Measurements from ENCODE around the gene OSM.

Gene OSM

DNA sequence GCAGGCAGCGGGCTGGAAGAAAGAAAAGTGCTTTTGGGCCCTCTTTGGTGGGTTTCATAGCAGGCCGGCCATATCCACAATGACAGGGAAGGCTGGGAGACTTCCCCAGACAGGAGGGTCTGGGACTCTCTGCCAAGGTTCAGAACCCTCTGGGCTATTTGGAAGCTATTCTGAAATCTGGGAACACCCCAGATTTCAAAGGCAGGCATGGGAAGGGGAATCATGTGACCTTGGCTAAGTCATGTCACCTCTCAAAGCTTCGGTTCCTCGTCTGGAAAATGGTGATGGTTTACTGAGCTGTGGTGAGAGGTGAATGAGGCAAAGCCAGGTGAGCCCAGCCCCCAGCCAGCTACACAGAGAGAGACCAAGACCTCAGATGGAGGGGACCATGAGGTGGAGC lies 18.0 kb upstream of the OSM start:
- no peaks in the 10 kb centered on the region for H3K9me3 ChIP-seq (replicated peaks; ENCODE audit: insufficient read depth, low read length)
- no peaks in the 10 kb centered on the region for H4K20me1 ChIP-seq (ENCODE audit: insufficient read depth, low read length)
- no peak overlapping the region for H3K27ac ChIP-seq (ENCODE audit: low read length)
- no peak overlapping the region for H2AFZ ChIP-seq (ENCODE audit: low read length)
- H3K4me2 ChIP-seq (ENCODE audit: low read depth, low read length): no peak overlapping the region
- peaks cover 10% of the 10 kb centered on the region for H3F3A ChIP-seq (ENCODE audit: insufficient read depth, low read length)
- H3K4me3 ChIP-seq (ENCODE audit: low read length): no peak overlapping the region
- peaks cover 8% of the 10 kb centered on the region; the same call in 1 of the 2 replicates for H3K4me1 ChIP-seq (ENCODE audit: low read length)
- H3K9ac ChIP-seq (ENCODE audit: low read length): no peak overlapping the region
- no peaks in the 10 kb centered on the region for H3K79me2 ChIP-seq (ENCODE audit: low read length)
- no peak for TF ChIP-seq EZH2phosphoT487 (IDR thresholded peaks at IDR 0.05; ENCODE audit: low read length)
- TF ChIP-seq EZH2 (optimal IDR thresholded peaks at IDR 0.05; ENCODE audit: low read depth, low read length): no peak
- TF ChIP-seq, protein P1, sequence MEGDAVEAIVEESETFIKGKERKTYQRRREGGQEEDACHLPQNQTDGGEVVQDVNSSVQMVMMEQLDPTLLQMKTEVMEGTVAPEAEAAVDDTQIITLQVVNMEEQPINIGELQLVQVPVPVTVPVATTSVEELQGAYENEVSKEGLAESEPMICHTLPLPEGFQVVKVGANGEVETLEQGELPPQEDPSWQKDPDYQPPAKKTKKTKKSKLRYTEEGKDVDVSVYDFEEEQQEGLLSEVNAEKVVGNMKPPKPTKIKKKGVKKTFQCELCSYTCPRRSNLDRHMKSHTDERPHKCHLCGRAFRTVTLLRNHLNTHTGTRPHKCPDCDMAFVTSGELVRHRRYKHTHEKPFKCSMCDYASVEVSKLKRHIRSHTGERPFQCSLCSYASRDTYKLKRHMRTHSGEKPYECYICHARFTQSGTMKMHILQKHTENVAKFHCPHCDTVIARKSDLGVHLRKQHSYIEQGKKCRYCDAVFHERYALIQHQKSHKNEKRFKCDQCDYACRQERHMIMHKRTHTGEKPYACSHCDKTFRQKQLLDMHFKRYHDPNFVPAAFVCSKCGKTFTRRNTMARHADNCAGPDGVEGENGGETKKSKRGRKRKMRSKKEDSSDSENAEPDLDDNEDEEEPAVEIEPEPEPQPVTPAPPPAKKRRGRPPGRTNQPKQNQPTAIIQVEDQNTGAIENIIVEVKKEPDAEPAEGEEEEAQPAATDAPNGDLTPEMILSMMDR (IDR thresholded peaks at IDR 0.05; ENCODE audit: low read length): no peak
- no peak for DNase-seq
- H3K36me3 ChIP-seq (replicated peaks; ENCODE audit: insufficient read depth, low read length): no peaks in the 10 kb centered on the region
- no peaks in the 10 kb centered on the region for H3K9me2 ChIP-seq (replicated peaks; ENCODE audit: insufficient read depth, low read length)
- H3K27me3 ChIP-seq (replicated peaks; ENCODE audit: insufficient read depth, low read length): no peaks in the 10 kb centered on the region; the same call in 1 of the 2 replicates

DNA sequence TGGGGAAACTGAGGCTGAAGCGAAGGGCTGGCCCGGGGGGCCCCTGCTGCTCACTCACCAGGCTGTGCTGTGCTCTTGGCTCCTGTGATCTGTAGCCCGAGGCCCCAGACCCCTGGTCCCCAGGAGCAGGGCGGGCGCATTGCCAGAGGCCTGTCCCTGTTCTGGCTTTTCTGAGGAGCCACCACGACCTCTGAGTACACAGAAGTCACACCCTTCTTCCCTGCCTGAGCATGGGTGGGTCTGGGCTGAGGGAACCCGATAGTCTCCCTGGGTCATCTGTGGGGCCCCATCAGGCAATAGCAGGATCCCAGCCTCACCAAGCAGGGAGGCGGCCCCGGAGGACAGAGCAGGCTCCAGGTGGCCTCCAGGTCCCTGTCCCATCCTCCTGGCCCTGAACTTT lies 17.5 kb upstream of the OSM start:
- DNase-seq: no peak
- H3K79me2 ChIP-seq (ENCODE audit: low read length): no peaks in the 10 kb centered on the region
- TF ChIP-seq EZH2 (optimal IDR thresholded peaks at IDR 0.05; ENCODE audit: low read depth, low read length) (no peak), EZH2phosphoT487 (IDR thresholded peaks at IDR 0.05; ENCODE audit: low read length) (no peak)
- TF ChIP-seq, protein P1 (IDR thresholded peaks at IDR 0.05; ENCODE audit: low read length): no peak
- no peak overlapping the region for H3K4me3 ChIP-seq (ENCODE audit: low read length)
- no peaks in the 10 kb centered on the region for H3K36me3 ChIP-seq (replicated peaks; ENCODE audit: insufficient read depth, low read length)
- peaks cover 8% of the 10 kb centered on the region; the same call in 1 of the 2 replicates for H3K4me1 ChIP-seq (ENCODE audit: low read length)
- H3K9ac ChIP-seq (ENCODE audit: low read length): no peak overlapping the region
- H4K20me1 ChIP-seq (ENCODE audit: insufficient read depth, low read length): no peaks in the 10 kb centered on the region
- no peak overlapping the region for H3K4me2 ChIP-seq (ENCODE audit: low read depth, low read length)
- no peak overlapping the region for H2AFZ ChIP-seq (ENCODE audit: low read length)
- H3K27me3 ChIP-seq (replicated peaks; ENCODE audit: insufficient read depth, low read length): no peaks in the 10 kb centered on the region; the same call in 1 of the 2 replicates
- H3F3A ChIP-seq (ENCODE audit: insufficient read depth, low read length): peaks cover 8% of the 10 kb centered on the region; the same call in 1 of the 2 replicates
- H3K9me2 ChIP-seq (replicated peaks; ENCODE audit: insufficient read depth, low read length): no peaks in the 10 kb centered on the region
- no peaks in the 10 kb centered on the region for H3K9me3 ChIP-seq (replicated peaks; ENCODE audit: insufficient read depth, low read length)
- H3K27ac ChIP-seq (ENCODE audit: low read length): no peak overlapping the region

DNA sequence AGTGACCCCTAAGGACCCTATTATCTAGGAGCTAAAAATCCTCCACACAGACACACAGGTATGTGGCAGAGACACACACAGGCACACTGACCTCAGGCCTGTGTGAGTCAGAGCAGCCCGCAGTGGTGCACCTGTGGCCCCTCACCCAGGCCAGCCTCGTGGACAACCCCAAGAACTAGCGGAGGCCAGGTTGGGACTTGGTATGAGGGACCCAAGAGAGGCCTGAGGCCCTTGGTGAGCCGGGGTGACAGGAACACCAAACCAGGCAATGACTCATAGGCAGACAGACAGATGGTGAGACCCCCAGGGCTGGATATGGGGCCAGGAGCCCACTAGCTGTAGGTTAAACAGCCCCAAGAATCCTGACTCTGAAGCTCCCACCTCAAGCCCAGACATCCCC lies 16.7 kb upstream of the OSM start:
- Histone ChIP-seq H3K36me3 (replicated peaks; ENCODE audit: insufficient read depth, low read length) (no peaks in the 10 kb centered on the region), H3K9ac (ENCODE audit: low read length) (no peak overlapping the region), H3K27me3 (replicated peaks; ENCODE audit: insufficient read depth, low read length) (no peaks in the 10 kb centered on the region; the same call in 1 of the 2 replicates), H3F3A (ENCODE audit: insufficient read depth, low read length) (peaks cover 3% of the 10 kb centered on the region; the same call in 1 of the 2 replicates), H4K20me1 (ENCODE audit: insufficient read depth, low read length) (no peaks in the 10 kb centered on the region), H3K9me2 (replicated peaks; ENCODE audit: insufficient read depth, low read length) (no peaks in the 10 kb centered on the region), H3K4me2 (ENCODE audit: low read depth, low read length) (no peak overlapping the region), H3K79me2 (ENCODE audit: low read length) (no peaks in the 10 kb centered on the region), H3K9me3 (replicated peaks; ENCODE audit: insufficient read depth, low read length) (no peaks in the 10 kb centered on the region), H3K27ac (ENCODE audit: low read length) (no peak overlapping the region), H3K4me1 (ENCODE audit: low read length) (peaks cover under 1% of the 10 kb centered on the region; the same call in 1 of the 2 replicates), H2AFZ (ENCODE audit: low read length) (no peak overlapping the region), H3K4me3 (ENCODE audit: low read length) (no peak overlapping the region)
- TF ChIP-seq, protein P1 (IDR thresholded peaks at IDR 0.05; ENCODE audit: low read length): no peak
- no peak for TF ChIP-seq EZH2 (optimal IDR thresholded peaks at IDR 0.05; ENCODE audit: low read depth, low read length)
- TF ChIP-seq EZH2phosphoT487 (IDR thresholded peaks at IDR 0.05; ENCODE audit: low read length): no peak
- no peak for DNase-seq
